Esophagus squamous epithelium (tissue), 5 donors: ENCODE measurements around the gene HNF1B. TPM values are rescaled to one million over a fixed set of nuclear protein-coding genes. Genes with fewer than 3 reads are reported as not detected.

Source experiments
- DNase-seq: peaks from one replicate; lab custom pipeline; 2025; lab: John Stamatoyannopoulos, UW
- H3K27ac ChIP-seq, 4 donors: fragments of 200-600 bp; sonication (generic); one replicate each; pipeline ENCODE4 v1.5.1; 2016 to 2019; ENCODE audit warnings: mild to moderate bottlenecking in 1 of 4
- H3K27me3 ChIP-seq, 4 donors: fragments of 200-600 bp; sonication (generic); 1 replicate in 3 of 4; 2 replicates in 1 of 4; pipeline versions ENCODE4 v1.5.1 to v1.6.0; 2017 to 2021; ENCODE audit warnings: antibody characterized with exemption in 1 of 4
- H3K36me3 ChIP-seq, 3 donors: fragments of 200-600 bp; sonication (generic); one replicate each; pipeline ENCODE4 v1.5.1; 2016 to 2019
- H3K4me1 ChIP-seq, 3 donors: fragments of 200-600 bp; sonication (generic); one replicate each; pipeline ENCODE4 v1.5.1; 2017 to 2019
- H3K4me3 ChIP-seq, 4 donors: fragments of 200-600 bp; sonication (generic); 1 replicate in 3 of 4; 2 replicates in 1 of 4; pipeline ENCODE4 v1.5.1; 2016 to 2019; ENCODE audit warnings: mild to moderate bottlenecking in 2 of 4, moderate library complexity in 1 of 4
- H3K9me3 ChIP-seq, 3 donors: fragments of 200-600 bp; sonication (generic); one replicate each; pipeline ENCODE4 v1.5.1; 2016 to 2019
- POLR2A ChIP-seq, 4 donors: fragments of 450-650 bp; IDR thresholded peaks; one replicate each; pipeline ENCODE4 v1.6.1; 2017; ENCODE audit warnings: antibody characterized with exemption in 4 of 4, mild to moderate bottlenecking in 4 of 4, moderate library complexity in 3 of 4
- WGBS, 2 donors: methylation state at CpG; one replicate each; pipeline ENCODE4 v1.1.5; 2018; 5-methylcytosine and 5-hydroxymethylcytosine counted together
- intact Hi-C: fragments of 100-400 bp; cut with DNase I; formaldehyde crosslinking; loops from one replicate; pipeline ENCODE4 v1.15.0; 2022
- total RNA-seq, 4 donors: library from RNA; depleted of rRNA; stranded (reverse); fragments of >200 nt; gene quantifications; one replicate each; pipeline ENCODE4 v1.1.0, GENCODE V29; 2016
- TF ChIP-seq, protein P1 (sequence below), 6 experiments: fragments of 450-650 bp in 4 of 6; fragments of 200-600 bp in 2 of 6; sonication (generic) in 2 of 6; IDR thresholded peaks; one replicate each; pipeline ENCODE4 v1.5.1; 2016 to 2019; ENCODE audit warnings: antibody characterized with exemption in 6 of 6, mild to moderate bottlenecking in 4 of 6, moderate library complexity in 4 of 6
- donor health status: DM: yes; HTN: yes; CAD: no.

HNF1B gene
- total RNA-seq, 4 donors from 2014 or later, result not detected

DNA sequence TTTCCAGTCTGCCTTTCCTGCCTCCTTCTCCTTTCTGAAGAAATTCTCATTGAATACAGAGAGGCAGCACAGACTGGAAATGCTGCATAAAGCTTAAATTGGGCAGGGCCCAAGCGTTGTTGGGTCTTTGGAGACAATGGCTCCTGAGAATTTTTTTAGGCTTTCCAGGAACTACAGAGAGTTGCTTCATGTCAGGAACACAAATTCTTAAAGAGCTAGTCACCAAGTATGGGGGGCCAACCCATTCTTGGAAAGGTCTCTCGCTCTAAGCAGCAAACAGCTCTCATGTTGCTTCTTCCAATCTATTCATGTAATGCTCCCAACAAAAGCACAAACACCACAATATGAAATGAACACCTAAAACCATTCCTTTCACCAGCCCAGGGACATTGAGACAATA lies 6.9 kb downstream of the HNF1B start:
- peaks cover 11 to 16% (median 13%) of the 10 kb centered on the region in 3 donors for H3K4me1 ChIP-seq
- WGBS, 2 donors, result 11 to 37% methylated on average over 1 to 2 of the region's 2 CpGs
- H3K27ac ChIP-seq, result no peak overlapping the region
- no peaks in the 10 kb centered on the region for H3K9me3 ChIP-seq
- intact Hi-C loops, result no loop called here
- no peaks in the 10 kb centered on the region for H3K36me3 ChIP-seq
- H3K4me3 ChIP-seq, result no peak overlapping the region
- no peak for DNase-seq
- peaks cover 7 to 90% (median 44%) of the 10 kb centered on the region in 4 donors for H3K27me3 ChIP-seq
- no peak for TF ChIP-seq POLR2A (IDR thresholded peaks at IDR 0.05)
- TF ChIP-seq, protein P1, sequence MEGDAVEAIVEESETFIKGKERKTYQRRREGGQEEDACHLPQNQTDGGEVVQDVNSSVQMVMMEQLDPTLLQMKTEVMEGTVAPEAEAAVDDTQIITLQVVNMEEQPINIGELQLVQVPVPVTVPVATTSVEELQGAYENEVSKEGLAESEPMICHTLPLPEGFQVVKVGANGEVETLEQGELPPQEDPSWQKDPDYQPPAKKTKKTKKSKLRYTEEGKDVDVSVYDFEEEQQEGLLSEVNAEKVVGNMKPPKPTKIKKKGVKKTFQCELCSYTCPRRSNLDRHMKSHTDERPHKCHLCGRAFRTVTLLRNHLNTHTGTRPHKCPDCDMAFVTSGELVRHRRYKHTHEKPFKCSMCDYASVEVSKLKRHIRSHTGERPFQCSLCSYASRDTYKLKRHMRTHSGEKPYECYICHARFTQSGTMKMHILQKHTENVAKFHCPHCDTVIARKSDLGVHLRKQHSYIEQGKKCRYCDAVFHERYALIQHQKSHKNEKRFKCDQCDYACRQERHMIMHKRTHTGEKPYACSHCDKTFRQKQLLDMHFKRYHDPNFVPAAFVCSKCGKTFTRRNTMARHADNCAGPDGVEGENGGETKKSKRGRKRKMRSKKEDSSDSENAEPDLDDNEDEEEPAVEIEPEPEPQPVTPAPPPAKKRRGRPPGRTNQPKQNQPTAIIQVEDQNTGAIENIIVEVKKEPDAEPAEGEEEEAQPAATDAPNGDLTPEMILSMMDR (IDR thresholded peaks at IDR 0.05), result no peak

DNA sequence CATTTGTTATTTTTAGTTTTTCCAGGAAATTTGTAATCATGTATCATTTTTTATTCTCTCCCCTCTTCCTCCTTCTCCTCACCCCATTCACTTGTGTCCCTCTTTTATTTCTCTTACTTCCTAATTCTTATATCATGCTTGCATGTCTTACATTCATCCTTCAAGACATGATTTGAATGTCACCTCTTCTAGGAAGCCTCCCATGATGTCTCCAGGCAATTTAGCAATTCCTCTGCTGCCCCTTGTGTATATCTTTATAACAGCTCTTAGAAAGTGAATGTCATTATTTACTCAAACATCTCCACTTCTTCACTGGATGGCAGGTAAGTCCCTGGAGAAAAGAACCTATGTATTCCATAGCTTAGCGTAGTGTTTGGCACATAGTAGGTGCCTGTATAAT lies 7.8 kb downstream of the HNF1B start:
- Histone ChIP-seq H3K4me3 (no peak overlapping the region), H3K27ac (no peak overlapping the region), H3K36me3 (no peaks in the 10 kb centered on the region), H3K27me3 (peaks cover 0 to 81% (median 37%) of the 10 kb centered on the region in 4 donors), H3K9me3 (no peaks in the 10 kb centered on the region), H3K4me1 (peaks cover 4 to 7% (median 5%) of the 10 kb centered on the region in 3 donors)
- intact Hi-C loops, result no loop called here
- no peak for DNase-seq
- 69 to 71% methylated on average over 1 of the region's 1 CpG for WGBS, 2 donors
- no peak for TF ChIP-seq POLR2A (IDR thresholded peaks at IDR 0.05)
- TF ChIP-seq, protein P1 (IDR thresholded peaks at IDR 0.05), result no peak

DNA sequence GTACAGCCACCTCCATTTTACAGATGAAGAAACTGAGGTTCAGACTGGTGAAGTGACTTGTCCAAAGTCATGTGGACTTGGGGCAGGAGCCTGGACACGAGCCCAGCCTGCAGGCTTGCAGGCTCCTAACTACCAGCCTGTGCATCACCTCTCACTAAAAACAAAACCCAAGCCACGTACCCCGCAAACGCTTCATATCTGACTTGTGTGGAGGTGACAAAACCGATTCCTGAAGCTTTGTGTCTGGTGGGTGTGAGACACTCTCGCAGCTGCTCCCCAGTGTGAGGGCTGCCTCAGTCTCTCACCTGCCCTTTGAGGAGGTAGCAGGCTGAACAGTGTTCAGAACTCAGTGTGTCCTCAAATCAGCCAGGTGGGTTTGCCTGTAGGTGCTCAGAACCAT lies 8.4 kb downstream of the HNF1B start:
- peaks cover 0 to 75% (median 31%) of the 10 kb centered on the region in 4 donors for H3K27me3 ChIP-seq
- no peaks in the 10 kb centered on the region for H3K9me3 ChIP-seq
- H3K4me3 ChIP-seq, result no peak overlapping the region
- no peak overlapping the region for H3K27ac ChIP-seq
- TF ChIP-seq, protein P1 (IDR thresholded peaks at IDR 0.05), result no peak
- TF ChIP-seq POLR2A (IDR thresholded peaks at IDR 0.05), result no peak
- WGBS, 2 donors, result 63 to 76% methylated on average over 4 to 5 of the region's 6 CpGs
- DNase-seq, result no peak
- H3K4me1 ChIP-seq, result peaks cover 0 to under 1% (median 0%) of the 10 kb centered on the region in 3 donors
- no peaks in the 10 kb centered on the region for H3K36me3 ChIP-seq
- intact Hi-C loops, result no loop called here

DNA sequence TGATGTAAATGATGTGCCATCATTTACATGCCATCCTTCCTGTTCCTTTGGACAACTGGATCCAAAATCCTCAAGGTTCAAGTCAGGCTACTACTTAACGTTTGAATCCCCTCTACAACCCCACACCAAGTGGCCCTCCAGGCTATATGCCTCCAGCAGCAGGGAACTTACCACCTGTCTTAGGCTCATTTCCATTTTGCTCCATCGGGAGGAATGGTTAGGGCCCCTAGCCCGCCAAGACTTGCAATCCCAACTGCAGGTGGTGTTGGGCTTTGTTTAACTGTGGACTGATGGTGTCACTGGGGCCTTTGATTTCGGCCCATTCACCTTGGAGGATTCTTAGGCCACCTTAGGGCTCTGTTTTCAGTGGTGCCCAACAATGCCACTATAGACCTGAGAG lies 9.7 kb downstream of the HNF1B start:
- Histone ChIP-seq H3K27me3 (peaks cover 0 to 74% (median 23%) of the 10 kb centered on the region in 4 donors), H3K9me3 (no peaks in the 10 kb centered on the region)
- 47 to 61% methylated on average over 3 to 4 of the region's 4 CpGs for WGBS, 2 donors

DNA sequence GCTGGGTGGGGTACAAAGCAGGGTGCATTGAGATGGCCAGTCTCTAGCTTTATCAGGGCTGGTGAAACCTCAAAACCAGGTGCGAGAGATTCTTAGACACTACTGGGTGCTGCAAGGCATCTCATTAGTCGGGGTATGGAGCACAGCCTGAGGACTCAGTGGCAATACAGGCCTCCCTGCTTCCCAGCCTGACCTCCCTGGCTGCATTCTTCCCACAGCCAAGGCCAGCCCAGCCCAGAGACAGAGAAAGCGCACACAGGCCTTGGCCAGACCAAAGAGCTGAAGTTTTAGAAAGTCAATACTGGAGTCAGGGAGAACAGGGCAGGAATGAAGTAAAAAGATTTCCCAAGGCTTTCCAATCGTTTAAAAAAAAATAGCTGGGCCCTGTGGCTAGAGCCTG lies 12.5 kb downstream of the HNF1B start:
- no peak overlapping the region for H3K4me3 ChIP-seq
- H3K27ac ChIP-seq, result no peak overlapping the region
- TF ChIP-seq POLR2A (IDR thresholded peaks at IDR 0.05), result no peak
- TF ChIP-seq, protein P1 (IDR thresholded peaks at IDR 0.05), result no peak
- no peak for DNase-seq
- WGBS, 2 donors, result 76 to 85% methylated on average over 2 to 3 of the region's 4 CpGs
- intact Hi-C loops, result no loop called here
- no peaks in the 10 kb centered on the region for H3K4me1 ChIP-seq
- H3K27me3 ChIP-seq, result peaks cover 0 to 54% (median 3%) of the 10 kb centered on the region in 4 donors
- no peaks in the 10 kb centered on the region for H3K36me3 ChIP-seq
- no peaks in the 10 kb centered on the region for H3K9me3 ChIP-seq

More for the DNA sequence above, 9.7 kb downstream of the HNF1B start:
- no peak for DNase-seq
- TF ChIP-seq, protein P1 (IDR thresholded peaks at IDR 0.05), result no peak
- TF ChIP-seq POLR2A (IDR thresholded peaks at IDR 0.05), result no peak
- H3K4me1 ChIP-seq, result no peaks in the 10 kb centered on the region
- H3K36me3 ChIP-seq, result no peaks in the 10 kb centered on the region
- H3K27ac ChIP-seq, result no peak overlapping the region
- H3K4me3 ChIP-seq, result no peak overlapping the region
- intact Hi-C loops, result no loop called here
